ENCODE measurements around the gene BMP10.

DNA sequence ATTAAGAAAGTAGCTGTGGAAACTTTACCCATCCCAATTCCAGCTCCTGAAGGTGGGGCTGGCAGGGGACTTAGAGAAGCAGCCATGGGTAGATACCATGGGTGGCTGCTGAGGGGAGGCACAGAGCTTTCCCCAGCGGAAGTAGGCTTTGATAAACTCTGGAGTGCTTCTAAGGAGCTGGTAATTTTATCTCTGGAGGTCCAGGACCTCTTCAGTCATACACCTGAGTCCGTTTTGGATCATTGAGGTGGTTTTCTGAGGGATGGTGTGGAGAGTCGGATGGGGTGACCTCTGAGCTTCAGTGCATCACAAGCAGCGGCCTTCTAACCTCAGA lies 36.7 kb upstream of the BMP10 start:
- TF ChIP-seq, protein P1, sequence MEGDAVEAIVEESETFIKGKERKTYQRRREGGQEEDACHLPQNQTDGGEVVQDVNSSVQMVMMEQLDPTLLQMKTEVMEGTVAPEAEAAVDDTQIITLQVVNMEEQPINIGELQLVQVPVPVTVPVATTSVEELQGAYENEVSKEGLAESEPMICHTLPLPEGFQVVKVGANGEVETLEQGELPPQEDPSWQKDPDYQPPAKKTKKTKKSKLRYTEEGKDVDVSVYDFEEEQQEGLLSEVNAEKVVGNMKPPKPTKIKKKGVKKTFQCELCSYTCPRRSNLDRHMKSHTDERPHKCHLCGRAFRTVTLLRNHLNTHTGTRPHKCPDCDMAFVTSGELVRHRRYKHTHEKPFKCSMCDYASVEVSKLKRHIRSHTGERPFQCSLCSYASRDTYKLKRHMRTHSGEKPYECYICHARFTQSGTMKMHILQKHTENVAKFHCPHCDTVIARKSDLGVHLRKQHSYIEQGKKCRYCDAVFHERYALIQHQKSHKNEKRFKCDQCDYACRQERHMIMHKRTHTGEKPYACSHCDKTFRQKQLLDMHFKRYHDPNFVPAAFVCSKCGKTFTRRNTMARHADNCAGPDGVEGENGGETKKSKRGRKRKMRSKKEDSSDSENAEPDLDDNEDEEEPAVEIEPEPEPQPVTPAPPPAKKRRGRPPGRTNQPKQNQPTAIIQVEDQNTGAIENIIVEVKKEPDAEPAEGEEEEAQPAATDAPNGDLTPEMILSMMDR (IDR thresholded peaks at IDR 0.05) = no peak
- TF ChIP-seq POLR2A (IDR thresholded peaks at IDR 0.05) = no peak

Data from adrenal gland (tissue), 5 donors.